ENCODE measurements around the gene CFAP73.

CFAP73 gene

DNA sequence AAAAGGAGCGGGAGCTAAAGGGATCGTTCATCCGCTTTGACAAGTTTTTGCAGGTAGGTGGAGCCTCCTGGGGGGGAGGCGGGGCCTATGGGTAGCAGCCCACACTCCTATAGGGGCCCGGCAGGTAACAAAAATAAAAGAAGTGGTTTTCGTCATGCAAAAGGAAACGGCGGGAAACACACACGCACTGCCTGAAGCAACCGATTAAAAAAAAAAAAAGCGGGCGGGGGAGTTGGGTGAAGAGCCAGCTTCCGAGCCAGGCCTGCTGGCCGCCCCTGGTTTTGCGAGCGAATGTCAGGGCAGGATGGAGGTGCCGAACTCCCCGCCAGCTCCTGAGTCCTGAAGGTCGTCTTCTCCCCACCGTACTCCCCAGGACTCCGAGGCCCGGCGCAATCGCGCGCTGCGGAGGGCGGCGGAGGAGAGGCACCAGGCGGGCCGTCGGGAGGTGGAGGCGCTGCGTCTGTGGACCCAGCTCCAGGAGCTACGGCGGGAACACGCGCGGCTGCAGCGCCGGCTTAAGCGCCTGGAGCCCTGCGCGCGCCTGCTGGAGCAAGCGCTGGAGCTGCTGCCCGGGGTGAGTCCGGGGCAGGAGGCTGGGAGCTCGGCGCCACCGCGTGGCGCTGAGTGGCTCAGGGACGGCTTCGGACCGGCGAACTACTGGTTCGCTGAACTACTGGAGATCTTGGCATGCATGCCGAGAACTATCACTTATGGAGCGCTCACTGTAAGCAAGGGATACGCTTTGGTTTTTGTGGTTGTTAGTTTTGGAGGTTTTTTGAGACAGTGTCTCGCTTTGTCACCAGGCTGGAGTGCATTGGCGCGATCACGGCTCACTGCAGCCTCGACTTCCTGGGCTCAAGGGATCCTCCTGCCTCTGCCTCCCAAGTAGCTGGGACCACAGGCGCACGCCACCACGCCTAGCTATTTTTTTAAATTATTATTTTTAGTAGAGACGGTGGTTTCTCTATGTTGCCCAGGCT lies 3.6 kb downstream of the CFAP73 start:
- peak; percentile 80 for DNase-seq (ENCODE audit: low spot score)
- ChIA-PET POLR2A (ENCODE audit: low non-redundant PET) (interaction anchor here (0.6 kb wide), 1 partner anchor 442 kb away, joined by 3 read pairs; no protein-coding TSS in a partner anchor), CTCF (interaction anchor here (0.6 to 3.1 kb wide), 14 partner anchors 11 to 253 kb away, joined by 3 to 20 read pairs (median 4); no protein-coding TSS in a partner anchor)
- H3K27ac ChIP-seq: peak overlapping the region; percentile 42
- TF ChIP-seq, protein P1, sequence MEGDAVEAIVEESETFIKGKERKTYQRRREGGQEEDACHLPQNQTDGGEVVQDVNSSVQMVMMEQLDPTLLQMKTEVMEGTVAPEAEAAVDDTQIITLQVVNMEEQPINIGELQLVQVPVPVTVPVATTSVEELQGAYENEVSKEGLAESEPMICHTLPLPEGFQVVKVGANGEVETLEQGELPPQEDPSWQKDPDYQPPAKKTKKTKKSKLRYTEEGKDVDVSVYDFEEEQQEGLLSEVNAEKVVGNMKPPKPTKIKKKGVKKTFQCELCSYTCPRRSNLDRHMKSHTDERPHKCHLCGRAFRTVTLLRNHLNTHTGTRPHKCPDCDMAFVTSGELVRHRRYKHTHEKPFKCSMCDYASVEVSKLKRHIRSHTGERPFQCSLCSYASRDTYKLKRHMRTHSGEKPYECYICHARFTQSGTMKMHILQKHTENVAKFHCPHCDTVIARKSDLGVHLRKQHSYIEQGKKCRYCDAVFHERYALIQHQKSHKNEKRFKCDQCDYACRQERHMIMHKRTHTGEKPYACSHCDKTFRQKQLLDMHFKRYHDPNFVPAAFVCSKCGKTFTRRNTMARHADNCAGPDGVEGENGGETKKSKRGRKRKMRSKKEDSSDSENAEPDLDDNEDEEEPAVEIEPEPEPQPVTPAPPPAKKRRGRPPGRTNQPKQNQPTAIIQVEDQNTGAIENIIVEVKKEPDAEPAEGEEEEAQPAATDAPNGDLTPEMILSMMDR (conservative IDR thresholded peaks at IDR 0.05; ENCODE audit: low read depth): peak; percentile 69

DNA sequence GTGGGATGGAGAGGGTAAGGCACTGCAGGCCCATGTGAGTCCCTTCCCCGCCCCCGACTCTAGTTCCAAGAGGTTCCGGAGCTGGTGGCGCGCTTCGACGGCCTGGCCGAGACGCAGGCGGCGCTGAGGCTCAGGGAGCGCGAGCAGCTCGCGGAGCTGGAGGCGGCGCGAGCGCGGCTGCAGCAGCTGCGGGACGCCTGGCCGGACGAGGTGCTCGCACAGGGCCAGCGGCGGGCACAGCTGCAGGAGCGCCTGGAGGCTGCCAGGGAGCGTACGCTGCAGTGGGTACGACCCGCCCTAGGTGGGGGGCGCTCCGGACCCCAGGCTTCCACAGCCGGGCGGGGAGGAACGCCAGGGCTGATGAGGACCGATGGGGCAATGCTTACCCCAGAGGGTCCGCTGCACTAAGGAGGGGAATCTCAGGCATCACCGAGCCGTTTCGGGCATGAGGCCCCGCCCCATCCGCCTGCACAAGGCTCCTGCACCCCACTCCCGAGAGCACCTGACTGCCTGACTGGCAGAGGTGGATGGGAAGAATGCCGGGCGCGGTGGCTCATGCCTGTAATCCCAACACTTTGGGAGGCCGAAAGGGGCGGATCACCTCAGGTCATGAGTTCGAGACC lies 4.9 kb downstream of the CFAP73 start:
- no peak overlapping the region for H3K27ac ChIP-seq
- TF ChIP-seq, protein P1 (conservative IDR thresholded peaks at IDR 0.05; ENCODE audit: low read depth): no peak
- CTCF ChIA-PET: interaction anchor here (0.7 to 3.1 kb wide), 5 partner anchors 19 to 162 kb away, joined by 3 to 20 read pairs (median 4); no protein-coding TSS in a partner anchor
- DNase-seq (ENCODE audit: low spot score): no peak
- POLR2A ChIA-PET (ENCODE audit: low non-redundant PET): no interaction called here

DNA sequence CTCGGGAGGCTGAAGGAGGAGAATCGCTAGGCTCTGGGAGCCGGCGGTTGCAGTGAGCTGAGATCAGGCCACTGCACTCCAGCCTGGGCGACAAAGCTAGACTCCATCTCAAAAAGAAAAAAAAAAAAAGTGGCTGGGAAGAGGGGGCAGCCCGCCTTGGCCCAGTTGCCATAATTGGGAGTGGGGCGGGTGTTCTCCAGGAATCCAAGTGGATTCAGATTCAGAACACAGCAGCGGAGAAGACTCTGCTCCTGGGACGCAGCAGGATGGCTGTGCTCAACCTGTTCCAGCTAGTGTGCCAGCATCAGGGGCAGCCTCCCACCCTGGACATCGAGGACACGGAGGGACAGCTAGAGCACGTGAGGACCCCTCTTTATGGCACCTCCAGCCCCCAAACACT lies 5.5 kb downstream of the CFAP73 start:
- TF ChIP-seq, protein P1 (conservative IDR thresholded peaks at IDR 0.05; ENCODE audit: low read depth): no peak
- ChIA-PET CTCF (interaction anchor here (0.9 to 3.1 kb wide), 4 partner anchors 10 to 162 kb away, joined by 3 to 20 read pairs (median 8); no protein-coding TSS in a partner anchor), POLR2A (ENCODE audit: low non-redundant PET) (no interaction called here)
- no peak for DNase-seq (ENCODE audit: low spot score)
- no peak overlapping the region for H3K27ac ChIP-seq

DNA sequence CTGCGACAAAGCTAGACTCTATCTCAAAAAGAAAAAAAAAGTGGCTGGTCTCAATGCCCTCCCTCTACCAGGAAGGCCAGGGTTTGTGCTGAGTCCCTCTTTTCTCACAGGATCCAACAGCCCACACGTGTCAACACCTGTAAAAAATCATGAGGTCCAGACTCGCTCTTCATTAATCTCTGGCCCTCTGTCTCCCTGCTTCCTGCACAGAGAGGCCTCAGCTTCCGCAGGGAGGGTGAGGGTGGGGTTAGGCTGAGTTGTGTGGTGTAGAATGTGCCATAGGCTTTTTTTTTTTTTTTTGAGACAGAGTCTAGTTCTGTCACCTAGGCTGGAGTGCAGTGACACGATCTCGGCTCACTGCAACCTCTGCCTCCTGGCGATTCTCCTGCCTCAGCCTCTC lies 6.1 kb downstream of the CFAP73 start:
- TF ChIP-seq, protein P1 (conservative IDR thresholded peaks at IDR 0.05; ENCODE audit: low read depth): no peak
- no peak for DNase-seq (ENCODE audit: low spot score)
- CTCF ChIA-PET: interaction anchor here (0.9 to 3.1 kb wide), 3 partner anchors 9 to 163 kb away, joined by 3 to 13 read pairs (median 4); no protein-coding TSS in a partner anchor
- POLR2A ChIA-PET (ENCODE audit: low non-redundant PET): no interaction called here
- no peak overlapping the region; the same call in 1 of the 2 replicates for H3K27ac ChIP-seq

DNA sequence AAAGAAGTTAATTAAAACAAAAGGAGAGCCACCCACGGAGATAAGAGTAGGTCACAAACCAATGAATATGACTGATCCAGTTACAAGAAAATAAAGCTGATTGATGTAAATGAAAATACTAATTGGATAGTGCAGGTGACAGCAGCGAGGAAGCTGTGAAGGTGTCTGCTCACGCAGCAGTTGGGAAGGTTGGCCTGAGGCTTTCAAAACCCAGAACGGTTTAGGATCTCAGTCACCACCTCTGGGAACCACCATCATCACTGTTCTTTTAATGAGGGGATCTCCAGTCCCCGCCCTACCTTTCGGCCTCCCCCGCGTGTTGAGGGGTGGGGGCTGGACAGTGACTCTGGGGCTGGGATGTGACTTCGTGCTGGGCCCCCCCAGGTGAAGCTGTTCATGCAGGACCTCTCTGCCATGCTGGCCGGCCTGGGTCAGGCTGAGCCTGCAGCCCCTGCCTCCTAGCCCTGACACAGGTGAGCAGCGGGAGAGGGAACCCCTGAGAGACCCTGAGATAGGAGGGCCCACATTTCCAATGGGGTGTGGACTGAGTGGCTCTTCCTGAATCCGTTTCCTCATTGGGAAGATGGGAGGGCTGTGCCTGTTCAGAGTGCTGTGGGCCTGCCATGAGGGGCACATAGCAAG lies 7.8 kb downstream of the CFAP73 start:
- ChIA-PET CTCF (interaction anchor here (1.7 kb wide), 1 partner anchor 17 kb away, joined by 5 read pairs; no protein-coding TSS in a partner anchor), POLR2A (ENCODE audit: low non-redundant PET) (no interaction called here)
- H3K27ac ChIP-seq: no peak overlapping the region; the same call in 1 of the 2 replicates
- no peak for DNase-seq (ENCODE audit: low spot score)
- TF ChIP-seq, protein P1 (conservative IDR thresholded peaks at IDR 0.05; ENCODE audit: low read depth): no peak
